ENCODE measurements around the gene CYP4A22. TPM values are rescaled to one million over a fixed set of nuclear protein-coding genes. Genes with fewer than 3 reads are reported as not detected.

The CYP4A22 gene
- total RNA-seq = not detected in 2 replicates

GRCh38 chr1:47137198-47137597 lies at the start of gene CYP4A22:
Gene CYP4A22, plus strand, starts transcription at chr1:47137441. Its CDS starts 45 bp downstream, at chr1:47137486.

GRCh38 chr1:47189844-47190508 lies 52.7 kb downstream of the CYP4A22 start, which contains the start of gene PDZK1IP1:
Gene PDZK1IP1, minus strand, starts transcription at chr1:47190036. Its CDS starts 104 bp downstream, at chr1:47189932.

Other genes with a start within 250 kb of the CYP4A22 start
- gene CYP4A11, start 196.0 kb upstream of the CYP4A22 start, total RNA-seq = not detected in 2 replicates
- not detected in 2 replicates for gene CYP4X1, start 113.8 kb upstream of the CYP4A22 start, total RNA-seq
- not detected in 2 replicates for gene CYP4Z1, start 70.2 kb upstream of the CYP4A22 start, total RNA-seq
- gene PDZK1IP1, start 52.6 kb downstream of the CYP4A22 start, total RNA-seq = not detected in 2 replicates
- under 0.01 TPM in 1 of 2 replicates, not detected in the other for gene TAL1, start 94.8 kb downstream of the CYP4A22 start, total RNA-seq
- gene STIL, start 176.7 kb downstream of the CYP4A22 start, total RNA-seq = 2.1 and 9.1 TPM in 2 replicates
- 154 and 212 TPM in 2 replicates for gene CMPK1, start 196.3 kb downstream of the CYP4A22 start, total RNA-seq

Measured in smooth muscle cell of the umbilical artery (primary cell).